Endothelial cell of umbilical vein (primary cell): ENCODE data around the gene SPAG9. TPM values are rescaled to one million over a fixed set of nuclear protein-coding genes. Genes with fewer than 3 reads are reported as not detected.

Experiments used
- BruUV-seq: library from RNA; stranded (reverse); fragments of 400-500 nt; replicated peaks from 2 replicates; lab custom pipeline; 2021; lab: Mats Ljungman, UMichigan
- CTCF ChIA-PET: fragments of 300-600, 350-600 bp; sonication (Branson Sonifier 250); formaldehyde crosslinking; loops from one replicate; lab custom pipeline; 2021; ENCODE audit warnings: antibody characterized with exemption, inconsistent platforms; lab: Charles Lee
- POLR2A ChIA-PET: fragments of 300-600, 350-600 bp; sonication (Branson Sonifier 250); formaldehyde crosslinking; loops from one replicate; lab custom pipeline; 2021; ENCODE audit warnings: antibody characterized with exemption, inconsistent platforms; lab: Charles Lee
- DNase-seq: peaks from one replicate; pipeline ENCODE4 v3.0.0-alpha.2; 2011; ENCODE audit warnings: low read depth, low spot score
- FAIRE-seq: peaks from 2 replicates; lab custom pipeline; 2011; peaks lifted over from hg19 to GRCh38; lab: Jason Lieb, UNC
- H2AFZ ChIP-seq: 2 replicates; pipeline ENCODE4 v1.6.0; 2012; ENCODE audit warnings: low read depth, low read length, control low read depth, inconsistent platforms
- H3K27ac ChIP-seq: 2 replicates; pipeline ENCODE4 v1.5.1; 2011; ENCODE audit warnings: low read depth, mild to moderate bottlenecking, control low read depth, low read length, moderate library complexity; ENCODE audit not compliant: insufficient read depth
- H3K27me3 ChIP-seq, 2 experiments: 2 replicates each; pipeline versions ENCODE4 v1.6.0 to v1.6.1; 2011; ENCODE audit warnings: low read length in 2 of 2, mixed read lengths in 1 of 2; ENCODE audit not compliant: control insufficient read depth in 2 of 2, insufficient read depth in 2 of 2
- H3K36me3 ChIP-seq, 2 experiments: 2 replicates in 1 of 2; 3 replicates in 1 of 2; pipeline ENCODE4 v1.5.1; 2011; ENCODE audit warnings: low read length in 2 of 2, mild to moderate bottlenecking in 1 of 2, moderate library complexity in 1 of 2; ENCODE audit not compliant: control insufficient read depth in 2 of 2, insufficient read depth in 2 of 2; ENCODE audit errors: extremely low read depth in 1 of 2
- H3K4me1 ChIP-seq: 3 replicates; pipeline ENCODE4 v1.5.1; 2011; ENCODE audit warnings: mild to moderate bottlenecking, low read length; ENCODE audit not compliant: control insufficient read depth, insufficient read depth; ENCODE audit errors: extremely low read depth
- H3K4me2 ChIP-seq: 2 replicates; pipeline ENCODE4 v1.6.1; 2011; ENCODE audit warnings: low read length, control low read depth, mixed read lengths; ENCODE audit not compliant: insufficient read depth
- H3K4me3 ChIP-seq, 3 experiments: fragments of 200-600 bp in 1 of 3; sonication (generic), shearing (Covaris generic) in 1 of 3; replicated peaks in 1 of 3; 2 replicates each; pipeline ENCODE4 v1.5.1; 2011 to 2016; ENCODE audit warnings: control low read depth in 3 of 3, low read length in 3 of 3, mild to moderate bottlenecking in 2 of 3, inconsistent platforms in 1 of 3, low read depth in 1 of 3, moderate library complexity in 1 of 3; ENCODE audit not compliant: insufficient read depth in 1 of 3
- H3K79me2 ChIP-seq: 2 replicates; pipeline ENCODE4 v1.6.0; 2012; ENCODE audit warnings: low read length, inconsistent platforms; ENCODE audit not compliant: control insufficient read depth, insufficient read depth
- H3K9ac ChIP-seq: replicated peaks from 2 replicates; pipeline ENCODE3; 2011; ENCODE audit warnings: low read length, control low read depth; ENCODE audit not compliant: insufficient read depth; ENCODE audit errors: extremely low read depth
- H3K9me1 ChIP-seq: replicated peaks from 3 replicates; pipeline ENCODE4 v1.6.0; 2011; ENCODE audit warnings: mild to moderate bottlenecking, low read length; ENCODE audit not compliant: control insufficient read depth, insufficient read depth; ENCODE audit errors: extremely low read depth
- H3K9me3 ChIP-seq: replicated peaks from 2 replicates; pipeline ENCODE4 v1.5.1; 2012; ENCODE audit warnings: low read length, inconsistent platforms; ENCODE audit not compliant: control insufficient read depth, insufficient read depth
- H4K20me1 ChIP-seq: replicated peaks from 2 replicates; pipeline ENCODE3; 2011; ENCODE audit warnings: mild to moderate bottlenecking, low read length; ENCODE audit not compliant: control insufficient read depth, insufficient read depth; ENCODE audit errors: extremely low read depth
- EZH2 ChIP-seq: IDR thresholded peaks from 2 replicates; pipeline ENCODE4 v1.6.1; 2012; ENCODE audit warnings: borderline replicate concordance, low read depth, mild to moderate bottlenecking, moderate library complexity, low read length, inconsistent platforms; ENCODE audit not compliant: severe bottlenecking
- FOS ChIP-seq: IDR thresholded peaks from 2 replicates; pipeline ENCODE4 v1.6.1; 2011; ENCODE audit warnings: mild to moderate bottlenecking, low read length, moderate library complexity, borderline replicate concordance; ENCODE audit not compliant: insufficient read depth
- MAX ChIP-seq: IDR thresholded peaks from 2 replicates; pipeline ENCODE4 v1.6.1; 2011; ENCODE audit not compliant: insufficient read depth, insufficient read length
- dilution Hi-C: fragments of 300-500 bp; cut with MboI; formaldehyde crosslinking; loops from one replicate; pipeline ENCODE4 v1.15.0; 2019; ENCODE audit warnings: low sequenced_read_pairs; ENCODE audit not compliant: extremely low pct_ligation_motif_present
- intact Hi-C: fragments of 100-400 bp; cut with micrococcal nuclease; formaldehyde crosslinking; loops from one replicate; pipeline ENCODE4 v1.10.0; 2022
- polyA plus RNA-seq, 4 experiments: library from polyadenylated mRNA; depleted of rRNA in 3 of 4; stranded (reverse) in 3 of 4; unstranded in 1 of 4; fragments of >200 nt; gene quantifications; 2 replicates each; pipeline versions ENCODE4 v1.2.1 to v1.2.3, GENCODE V29; 2011 to 2012; ENCODE audit warnings: missing spikeins in 1 of 4
- total RNA-seq: library from RNA; stranded (reverse); gene quantifications from 2 replicates; pipeline ENCODE4 v1.2.3, GENCODE V29; 2021
- TF ChIP-seq, protein P1 (sequence below), 2 donors: IDR thresholded peaks; 1 replicate in 1 of 2; 2 replicates in 1 of 2; pipeline ENCODE4 v1.5.1; 2011; ENCODE audit warnings: low read length in 2 of 2, mild to moderate bottlenecking in 2 of 2, moderate library complexity in 2 of 2, control low read depth in 1 of 2, inconsistent platforms in 1 of 2, low read depth in 1 of 2; ENCODE audit not compliant: insufficient read depth in 1 of 2; ENCODE audit errors: extremely low read depth in 1 of 2

Gene SPAG9
- total and polyA plus RNA-seq, 2 donors (not counting 3 experiments of a cell fraction or from before 2014, with no cell fraction given), result 16.5 to 75.0 TPM

- H3K79me2 ChIP-seq, result peaks cover 33% of the 10 kb centered on the region
These were observed 17.6 kb downstream of the SPAG9 start for GRCh38 chr17:51103050-51103449.

More at GRCh38 chr17:51103050-51103449, 17.6 kb downstream of the SPAG9 start:
- no peaks in the 10 kb centered on the region for H3K27me3 ChIP-seq
- no TSS peak for BruUV-seq
- no peak for DNase-seq
- no peaks in the 10 kb centered on the region for H3K36me3 ChIP-seq
- H4K20me1 ChIP-seq, result no peaks in the 10 kb centered on the region
- H3K4me2 ChIP-seq, result no peak overlapping the region
- H3K9me3 ChIP-seq, result no peaks in the 10 kb centered on the region
- H3K4me3 ChIP-seq, result no peak overlapping the region
- ChIA-PET CTCF (interaction anchor here (1.2 kb wide), 1 partner anchor 102 kb away, joined by 4 read pairs; no protein-coding TSS in a partner anchor), POLR2A (no interaction called here)
- no peak for FAIRE-seq
- dilution Hi-C loops, result no loop called here
- H3K27ac ChIP-seq, result no peak overlapping the region
- H3K9me1 ChIP-seq, result no peaks in the 10 kb centered on the region
- H3K4me1 ChIP-seq, result no peaks in the 10 kb centered on the region
- H2AFZ ChIP-seq, result no peak overlapping the region
- no peak overlapping the region for H3K9ac ChIP-seq
- intact Hi-C loops, result no loop called here
- TF ChIP-seq, protein P1, sequence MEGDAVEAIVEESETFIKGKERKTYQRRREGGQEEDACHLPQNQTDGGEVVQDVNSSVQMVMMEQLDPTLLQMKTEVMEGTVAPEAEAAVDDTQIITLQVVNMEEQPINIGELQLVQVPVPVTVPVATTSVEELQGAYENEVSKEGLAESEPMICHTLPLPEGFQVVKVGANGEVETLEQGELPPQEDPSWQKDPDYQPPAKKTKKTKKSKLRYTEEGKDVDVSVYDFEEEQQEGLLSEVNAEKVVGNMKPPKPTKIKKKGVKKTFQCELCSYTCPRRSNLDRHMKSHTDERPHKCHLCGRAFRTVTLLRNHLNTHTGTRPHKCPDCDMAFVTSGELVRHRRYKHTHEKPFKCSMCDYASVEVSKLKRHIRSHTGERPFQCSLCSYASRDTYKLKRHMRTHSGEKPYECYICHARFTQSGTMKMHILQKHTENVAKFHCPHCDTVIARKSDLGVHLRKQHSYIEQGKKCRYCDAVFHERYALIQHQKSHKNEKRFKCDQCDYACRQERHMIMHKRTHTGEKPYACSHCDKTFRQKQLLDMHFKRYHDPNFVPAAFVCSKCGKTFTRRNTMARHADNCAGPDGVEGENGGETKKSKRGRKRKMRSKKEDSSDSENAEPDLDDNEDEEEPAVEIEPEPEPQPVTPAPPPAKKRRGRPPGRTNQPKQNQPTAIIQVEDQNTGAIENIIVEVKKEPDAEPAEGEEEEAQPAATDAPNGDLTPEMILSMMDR (IDR thresholded peaks at IDR 0.05; ENCODE audit: extremely low read depth in 1 of 2, insufficient read depth in 1 of 2, low read depth in 1 of 2, low read length in 2 of 2), result no peak
- TF ChIP-seq FOS (no peak), EZH2 (no peak), MAX (no peak)
